Activated T-cell treated with anti-CD3 and anti-CD28 coated beads for 4 hours (primary cell): ENCODE results near the gene CLTB.
A peak's percentile ranks its signal among the peaks of the same experiment; 100 is the strongest.
"Not testable (repeated sequence)": the region's sequence is repeated elsewhere in the genome, so short reads cannot be mapped to it uniquely, and the experiment has no call there.

Source experiments
- DNase-seq: peaks from one replicate; pipeline ENCODE4 v3.0.0-alpha.2; 2020

CLTB gene, protein sequence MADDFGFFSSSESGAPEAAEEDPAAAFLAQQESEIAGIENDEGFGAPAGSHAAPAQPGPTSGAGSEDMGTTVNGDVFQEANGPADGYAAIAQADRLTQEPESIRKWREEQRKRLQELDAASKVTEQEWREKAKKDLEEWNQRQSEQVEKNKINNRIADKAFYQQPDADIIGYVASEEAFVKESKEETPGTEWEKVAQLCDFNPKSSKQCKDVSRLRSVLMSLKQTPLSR

DNA sequence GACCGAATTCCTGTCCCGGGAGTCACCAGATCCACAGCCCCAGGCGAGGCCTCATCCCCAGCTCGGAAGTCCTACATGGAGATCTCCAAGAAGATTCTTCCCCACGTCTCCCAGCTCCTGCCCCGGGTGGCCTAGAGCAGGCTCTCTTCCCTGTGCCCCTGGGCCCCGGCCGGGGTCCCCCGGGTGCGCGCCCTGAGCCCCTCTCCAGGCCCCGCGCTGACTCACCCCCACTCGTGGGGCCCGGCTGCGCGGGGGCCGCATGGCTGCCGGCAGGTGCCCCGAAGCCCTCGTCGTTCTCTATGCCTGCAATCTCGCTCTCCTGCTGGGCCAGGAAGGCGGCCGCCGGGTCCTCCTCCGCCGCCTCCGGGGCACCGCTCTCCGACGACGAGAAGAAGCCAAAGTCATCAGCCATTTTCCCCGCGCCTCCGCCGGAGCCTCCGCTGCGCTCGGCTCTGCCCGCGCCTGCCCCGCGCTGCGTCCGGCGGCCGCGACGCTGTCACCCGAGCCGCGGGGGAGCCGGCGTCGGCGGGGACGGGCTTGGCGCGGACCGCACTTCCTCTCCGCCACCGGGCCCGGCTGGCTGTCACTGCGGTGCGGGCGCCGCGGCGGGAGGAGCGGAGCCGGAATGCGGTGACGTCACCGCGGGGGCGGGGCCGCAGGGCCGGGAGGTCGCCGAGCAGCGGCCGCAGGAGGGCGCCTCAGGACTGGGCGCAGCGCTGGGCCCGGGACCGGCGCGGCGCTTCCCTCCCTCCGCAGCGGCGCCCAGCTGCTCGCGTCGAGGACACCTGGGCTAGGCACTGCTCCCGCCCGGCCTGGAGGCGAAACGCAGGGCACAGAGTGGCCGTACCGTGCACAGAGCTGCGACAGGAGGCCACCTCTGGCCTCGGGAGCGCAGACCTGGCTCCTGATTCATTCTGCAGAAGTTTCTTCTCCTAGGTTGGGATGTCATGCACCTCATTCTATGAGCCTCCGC lies at the start of gene CLTB:
CLTB (minus strand) TSS at position 588 of the 973 bp plus-strand sequence; CDS start at position 412, 176 bp downstream.
- peak; percentile 87 for DNase-seq

DNA sequence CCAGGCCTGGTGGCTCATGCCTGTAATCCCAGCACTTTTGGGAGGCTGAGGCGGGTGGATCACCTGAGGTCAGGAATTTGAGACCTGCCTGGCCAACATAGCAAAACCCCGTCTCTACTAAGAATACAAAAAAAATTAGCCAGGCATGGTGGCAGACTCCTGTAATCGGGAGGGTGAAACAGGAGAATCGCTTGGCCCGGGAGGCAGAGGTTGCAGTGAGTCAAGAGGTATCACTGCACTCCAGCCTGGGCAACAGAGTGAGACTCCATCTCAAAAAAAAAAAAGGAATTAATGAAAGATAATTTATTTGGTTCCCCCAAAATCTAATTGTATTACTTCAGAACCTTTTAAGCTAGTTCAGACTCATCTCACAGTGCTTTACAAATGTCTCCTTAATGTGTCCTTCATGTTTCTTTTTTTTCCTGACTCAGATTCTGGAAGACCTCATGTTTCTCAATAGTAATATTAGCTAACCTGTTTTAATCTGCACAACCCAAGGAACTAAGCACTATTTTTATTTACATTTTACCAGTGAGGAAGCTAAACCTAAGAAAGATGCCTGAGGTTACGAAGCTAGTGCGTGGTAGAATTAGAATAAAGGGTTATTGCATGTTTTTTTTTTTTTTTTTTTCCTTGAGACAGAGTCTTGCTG lies 46.9 kb upstream of the CLTB start:
- DNase-seq: no peak

DNA sequence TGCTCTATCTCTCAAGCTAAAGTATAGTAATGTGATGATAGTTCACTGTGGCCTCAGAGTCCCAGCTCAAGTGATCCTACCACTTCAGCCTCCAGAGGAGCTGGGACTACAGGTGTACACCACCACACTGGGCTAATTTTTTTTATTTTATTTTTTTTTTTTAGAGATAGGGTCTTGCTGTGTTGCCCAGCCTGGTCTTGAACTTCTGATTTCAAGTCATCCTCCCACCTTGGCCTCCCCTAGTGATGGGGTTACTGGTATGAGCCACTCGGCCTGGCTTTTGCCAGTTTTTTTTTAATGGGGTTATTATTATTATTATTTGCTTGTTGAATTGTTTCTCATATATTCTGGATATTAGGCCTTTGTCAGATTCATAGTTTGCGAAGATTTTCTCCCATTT lies 45.0 kb upstream of the CLTB start:
- DNase-seq: no peak

DNA sequence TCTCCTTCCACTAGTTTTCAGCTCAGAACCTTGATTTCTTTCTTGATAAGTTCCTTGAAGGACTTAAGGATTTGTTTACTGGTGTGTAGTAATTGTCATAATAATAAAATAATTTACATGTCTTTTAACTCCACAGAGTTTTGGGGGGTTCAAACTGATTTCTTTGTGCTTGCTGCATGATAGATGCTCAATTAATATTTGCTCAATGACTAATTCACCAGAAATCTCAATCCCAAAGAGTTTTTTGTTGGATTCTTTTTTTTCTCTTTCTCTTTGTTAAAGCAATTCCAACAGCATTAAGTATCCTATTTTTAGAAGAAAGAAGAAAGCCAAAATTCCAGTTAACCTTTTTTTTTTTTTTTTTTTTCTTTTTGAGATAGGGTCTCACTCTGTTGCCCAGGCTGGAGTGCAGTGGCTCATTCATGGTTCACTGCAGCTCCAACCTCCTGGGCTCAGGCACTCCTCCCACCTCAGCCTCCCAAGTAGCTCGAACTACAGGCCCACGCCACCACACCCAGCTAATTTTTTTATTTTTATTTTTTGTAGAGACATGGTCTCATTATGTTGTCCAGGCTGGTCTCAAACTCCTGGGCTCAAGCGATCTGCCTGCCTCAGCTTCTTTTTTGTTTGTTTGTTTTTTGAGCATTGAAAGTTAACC lies 42.7 kb upstream of the CLTB start:
- no peak for DNase-seq

DNA sequence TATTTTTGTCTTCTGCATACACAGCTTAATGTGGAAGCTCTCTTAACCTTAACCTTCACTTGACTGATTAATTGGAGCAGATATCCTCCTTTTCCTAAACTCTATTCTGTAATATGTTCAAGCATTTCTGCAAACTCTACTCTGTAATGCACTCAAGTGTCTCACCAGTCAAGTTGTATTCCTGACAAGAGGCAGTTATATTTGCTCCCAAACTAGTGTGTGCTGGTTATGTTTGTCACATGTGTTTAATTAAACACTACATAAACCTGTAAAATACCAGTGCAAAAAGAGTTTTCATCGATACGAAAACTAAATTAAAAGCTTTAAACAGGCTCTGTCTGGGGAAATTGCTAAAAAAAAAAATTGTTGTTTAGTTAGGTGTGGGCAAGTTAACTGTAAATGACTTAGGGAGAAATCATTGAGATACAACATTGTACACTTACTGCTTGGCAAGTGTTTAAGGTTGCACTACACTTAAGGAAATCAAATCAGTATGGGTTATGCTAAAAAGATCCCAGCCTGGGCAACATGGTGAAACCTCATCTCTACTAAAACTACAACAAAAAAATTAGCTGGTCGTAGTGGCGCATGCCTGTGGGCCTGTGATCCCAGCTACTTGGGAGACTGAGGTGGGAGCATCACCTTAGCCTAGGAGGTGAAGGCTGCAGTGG lies 38.5 kb upstream of the CLTB start:
- DNase-seq: no peak

DNA sequence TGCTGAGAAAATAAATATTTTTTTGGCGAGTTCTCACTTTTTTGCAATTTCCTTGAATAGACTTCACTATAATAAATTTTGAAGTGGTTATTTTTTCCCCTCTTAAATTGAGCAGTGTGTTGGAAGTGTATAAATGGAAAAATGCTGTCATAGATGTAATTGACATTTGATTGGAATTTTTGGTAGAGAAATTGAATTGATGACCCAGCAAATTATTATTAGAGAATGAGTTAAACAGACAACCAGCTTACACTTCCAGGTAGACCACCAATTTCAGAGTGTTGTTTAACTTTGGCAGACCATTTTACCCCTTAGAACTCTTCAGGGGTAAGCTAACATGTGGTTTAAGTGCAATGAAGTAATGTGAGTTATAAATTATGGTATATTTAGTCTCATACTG lies 33.7 kb upstream of the CLTB start:
- no peak for DNase-seq

DNA sequence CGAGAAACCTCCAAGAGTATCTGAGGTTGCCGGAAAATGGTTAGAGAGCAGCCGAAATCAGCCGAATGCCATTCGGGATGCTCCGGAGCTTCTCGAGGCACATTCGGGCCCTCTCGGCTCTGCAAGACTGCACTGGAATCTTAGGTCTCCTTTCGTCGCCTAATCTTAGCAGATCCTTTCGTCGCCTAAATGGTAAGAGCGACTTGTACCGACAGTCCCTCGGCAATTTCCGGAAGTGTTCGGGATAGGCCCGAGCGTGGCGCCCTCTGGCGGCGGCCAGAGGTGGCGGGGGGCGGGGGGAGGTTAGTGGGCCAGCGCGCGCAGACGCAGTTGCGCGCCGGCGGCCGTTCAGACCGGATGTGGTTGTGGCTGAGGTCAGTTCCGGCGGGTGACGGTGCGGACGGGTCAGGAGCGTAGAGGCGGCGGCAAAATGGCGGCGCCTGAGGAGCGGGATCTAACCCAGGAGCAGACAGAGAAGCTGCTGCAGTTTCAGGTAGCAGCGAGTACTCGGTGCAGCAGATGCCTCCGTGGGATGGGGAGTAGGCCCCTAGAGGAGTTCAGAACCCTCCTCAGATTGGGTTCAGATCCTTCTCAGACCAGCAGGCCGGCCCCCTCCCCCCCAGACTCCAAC lies 31.8 kb upstream of the CLTB start, which contains the start of gene FAF2:
FAF2 (plus strand) TSS at position 408 of the 631 bp plus-strand sequence; CDS start at position 431, 23 bp downstream.
- peak; percentile 98 for DNase-seq

DNA sequence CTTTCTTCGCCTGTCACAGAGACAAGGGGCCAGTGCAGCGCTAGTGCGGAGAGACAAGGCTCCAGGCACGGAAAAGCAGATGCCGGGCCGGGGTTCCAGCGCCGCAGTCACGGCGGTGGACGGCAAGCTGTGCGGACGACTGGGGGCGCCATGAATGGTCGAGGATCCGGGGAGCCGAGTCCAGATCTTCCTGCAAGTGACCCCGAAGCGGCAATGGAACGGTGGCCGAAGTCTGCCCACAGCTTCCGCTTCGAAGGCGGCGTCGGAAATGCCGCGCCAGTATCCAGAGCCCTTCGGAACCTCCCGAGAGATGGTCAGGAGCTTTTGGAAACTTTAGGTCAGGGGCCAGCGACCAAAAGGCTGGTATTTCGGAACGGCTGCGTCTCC lies 31.2 kb upstream of the CLTB start:
- no peak for DNase-seq

DNA sequence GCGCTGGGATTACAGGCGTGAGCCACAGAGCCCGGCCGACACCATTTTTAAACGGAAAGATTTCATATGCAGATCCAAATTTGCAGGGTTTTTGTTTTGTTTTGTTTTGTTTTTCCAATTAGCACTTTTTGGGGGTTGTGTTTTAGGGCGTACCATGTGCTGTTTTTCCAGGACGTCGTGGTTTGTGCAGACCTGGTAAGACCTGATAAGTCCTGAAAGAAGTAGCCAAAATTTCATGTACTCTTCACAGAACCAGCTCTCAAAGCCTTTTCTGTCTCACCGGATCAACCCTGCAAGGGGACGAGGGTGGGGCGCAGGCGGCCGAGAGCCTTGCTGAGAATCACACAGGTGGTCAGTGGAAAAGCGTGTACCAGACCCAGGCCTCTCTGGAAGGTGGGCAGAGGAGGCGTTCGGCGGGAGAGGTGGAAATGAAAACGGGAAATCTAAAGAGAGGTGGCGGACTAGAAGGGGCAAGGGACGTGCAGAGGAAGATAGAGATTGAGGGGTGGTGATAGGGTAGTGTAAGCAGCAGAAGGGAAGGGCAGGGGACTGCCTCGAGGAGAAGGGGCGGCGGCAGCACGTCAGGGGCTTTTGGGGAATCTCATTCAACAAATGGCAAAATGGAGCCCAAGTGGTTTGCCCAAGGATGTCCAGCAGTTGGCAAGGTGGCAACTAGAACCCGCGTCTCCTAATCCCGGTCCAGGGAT lies 30.7 kb upstream of the CLTB start:
- no peak for DNase-seq

DNA sequence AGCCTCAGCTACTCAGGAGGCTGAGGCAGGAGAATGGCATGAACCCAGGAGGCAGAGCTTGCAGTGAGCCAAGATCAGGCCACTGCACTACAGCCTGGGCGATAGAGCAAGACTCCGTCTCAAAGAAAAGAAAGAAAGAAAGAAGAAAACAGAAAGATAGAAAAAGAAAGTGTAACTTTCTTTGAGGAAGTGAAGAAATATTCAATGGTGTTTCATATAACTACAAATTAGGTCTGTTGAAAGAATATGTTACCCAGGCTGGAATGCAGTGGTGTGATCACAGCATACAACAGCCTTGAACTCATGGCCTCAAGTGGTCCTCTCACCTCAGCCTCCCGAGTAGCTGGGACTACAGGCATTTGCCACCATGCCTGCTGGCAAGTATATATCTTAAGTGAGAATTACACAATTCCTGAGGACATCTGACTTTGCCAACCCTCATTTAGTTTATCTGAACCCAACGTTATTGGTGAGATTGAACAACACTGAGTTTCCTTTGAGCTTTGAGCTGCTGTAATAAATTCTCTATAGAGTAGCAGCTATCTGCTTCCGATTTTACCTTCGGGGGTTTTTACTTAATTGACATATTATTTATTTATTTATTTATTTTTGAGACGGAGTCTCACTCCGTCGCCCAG lies 29.8 kb upstream of the CLTB start:
- DNase-seq: no peak

DNA sequence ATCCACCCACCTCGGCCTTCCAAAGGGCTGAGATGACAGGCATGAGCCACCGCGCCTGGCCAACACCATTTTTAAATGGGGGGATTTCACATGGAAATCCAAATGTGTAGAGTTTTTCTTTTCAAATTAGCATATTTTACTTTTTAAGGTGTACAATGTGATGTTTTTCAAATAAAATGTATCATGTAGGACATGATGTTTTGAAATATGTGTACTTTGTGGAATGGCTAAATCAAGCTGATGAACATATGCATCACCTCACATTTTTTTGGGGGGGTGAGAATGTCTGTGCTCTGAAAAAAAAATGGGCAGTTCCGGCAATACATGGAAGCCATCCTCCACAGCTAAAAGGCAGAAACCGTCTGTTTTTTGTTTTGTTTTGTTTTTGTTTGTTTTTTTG lies 28.4 kb upstream of the CLTB start:
- DNase-seq: no peak

DNA sequence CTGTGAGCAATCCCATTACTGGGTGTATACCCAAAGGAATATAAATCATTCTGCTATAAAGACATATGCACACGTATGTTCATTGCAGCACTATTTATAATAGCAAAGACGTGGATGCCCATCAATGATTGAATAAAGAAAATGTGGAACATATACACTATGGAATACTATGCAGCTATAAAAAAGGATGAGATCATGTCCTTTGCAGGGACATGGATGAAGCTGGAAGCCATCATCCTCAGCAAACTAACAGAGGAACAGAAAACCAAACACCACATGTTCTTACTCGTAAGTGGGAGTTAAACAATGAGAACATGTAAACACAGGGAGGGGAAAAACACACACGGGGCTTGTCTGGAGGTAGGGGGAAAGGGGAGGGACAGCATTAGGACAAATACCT lies 26.6 kb upstream of the CLTB start:
- not testable (repeated sequence) for DNase-seq

DNA sequence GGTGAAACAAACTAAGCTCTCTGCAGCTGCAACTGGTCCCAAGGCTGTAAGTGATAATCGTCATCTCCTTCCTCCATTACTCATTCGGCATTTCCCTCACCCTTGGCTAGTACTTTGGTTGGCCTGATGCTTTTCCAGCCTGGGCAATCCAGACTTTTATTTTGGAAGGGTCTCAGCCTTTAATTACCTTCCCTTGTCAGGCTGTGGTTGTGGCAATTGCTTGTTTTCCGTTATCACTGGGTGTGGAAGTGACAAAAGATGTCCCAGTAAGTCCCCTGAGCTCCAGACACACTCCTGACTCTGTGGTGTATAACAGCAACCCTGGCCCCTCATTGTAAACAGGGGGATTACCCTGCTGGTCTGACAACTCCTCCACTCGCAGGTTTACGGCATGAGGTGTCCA lies 25.6 kb upstream of the CLTB start:
- no peak for DNase-seq

DNA sequence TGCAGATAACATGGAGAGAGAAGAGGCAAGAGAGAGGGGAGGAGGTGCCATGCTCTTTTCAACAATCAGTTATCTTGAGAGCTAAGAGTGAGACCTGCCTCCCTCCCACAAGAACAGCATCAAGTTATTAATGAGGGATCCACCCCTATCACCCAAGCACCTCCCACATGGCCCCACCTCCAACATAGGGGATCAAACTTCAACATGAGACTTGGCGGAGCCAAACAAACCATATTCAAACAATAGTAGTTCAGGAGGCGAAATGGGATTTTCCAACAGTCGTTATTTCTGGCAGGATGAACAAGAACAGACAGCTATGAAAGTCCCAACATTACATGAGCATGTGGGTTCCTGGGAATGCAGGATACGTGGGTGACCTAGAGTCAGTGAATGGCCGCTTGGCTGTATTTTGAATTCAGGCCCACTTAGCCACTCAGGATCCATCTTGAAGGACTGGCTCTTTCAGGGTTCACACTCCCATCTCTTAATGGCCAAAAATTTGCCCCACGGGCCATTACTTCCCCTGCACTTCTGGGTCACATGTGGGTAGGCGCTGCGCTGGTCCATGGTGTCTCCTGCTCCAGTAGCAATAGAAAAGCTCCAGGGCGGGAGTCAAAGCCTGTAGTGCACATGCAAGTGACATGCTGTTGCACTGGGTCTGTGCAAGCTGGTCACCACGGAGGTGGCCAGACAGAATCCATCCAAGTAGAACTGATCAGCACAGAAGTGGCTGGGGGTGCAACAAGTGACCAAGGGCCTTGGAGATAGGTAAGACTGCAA lies 24.8 kb upstream of the CLTB start:
- no peak for DNase-seq

DNA sequence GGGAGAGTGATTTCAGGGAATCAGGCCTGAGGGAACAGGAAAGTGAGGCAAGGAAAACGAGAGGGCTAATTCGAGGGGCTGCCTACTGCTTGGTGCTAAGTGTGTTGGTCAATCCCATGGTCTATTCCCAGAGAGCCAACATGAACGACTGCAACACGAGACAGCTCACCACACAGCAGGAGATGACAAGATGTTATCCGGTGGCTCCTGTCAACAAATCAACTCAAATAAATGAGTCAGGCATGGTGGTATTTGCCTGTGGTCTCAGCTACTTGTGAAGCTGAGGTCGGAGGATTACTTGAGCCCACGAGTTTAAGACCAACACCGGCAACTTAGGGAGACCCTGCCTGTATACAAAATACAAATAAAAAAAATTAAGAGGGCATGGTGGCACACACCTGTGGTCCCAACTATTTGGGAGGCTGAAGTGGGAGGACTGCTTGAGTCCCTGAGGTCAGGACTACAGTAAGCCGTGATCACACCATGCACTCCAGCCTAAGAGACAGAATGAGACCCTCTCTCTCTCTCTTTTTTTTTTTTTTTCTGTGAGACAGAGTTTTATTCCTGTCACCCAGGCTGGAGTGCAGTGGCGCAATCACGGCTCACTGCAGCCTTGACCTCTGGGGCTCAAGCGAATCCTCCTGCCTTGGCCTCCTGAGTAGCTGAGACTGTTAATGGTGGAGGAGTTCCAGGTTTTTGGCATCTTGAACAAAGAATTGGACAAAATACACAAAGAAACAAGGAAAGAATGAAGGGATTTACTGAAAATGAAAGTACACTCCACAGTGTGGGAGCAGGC lies 22.8 kb upstream of the CLTB start:
- DNase-seq: no peak

DNA sequence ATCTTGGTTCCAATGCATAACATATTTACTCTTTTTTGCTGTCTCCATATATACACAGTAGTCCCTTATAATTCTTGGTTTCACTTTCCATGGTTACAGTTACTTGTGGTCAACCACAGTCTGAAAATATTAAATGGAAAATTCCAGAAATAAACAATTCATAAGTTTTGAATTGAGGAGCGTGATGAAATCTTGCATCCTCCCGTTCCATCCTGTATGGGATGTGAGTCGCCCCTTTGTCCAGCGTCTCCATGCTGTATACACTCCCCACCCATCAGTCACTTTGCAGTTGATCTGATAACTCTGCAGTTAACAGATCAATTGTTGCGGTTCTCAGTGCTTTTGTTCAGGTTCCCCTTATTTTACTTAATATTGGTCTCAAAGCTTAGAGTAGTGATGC lies 20.3 kb upstream of the CLTB start:
- DNase-seq: no peak

DNA sequence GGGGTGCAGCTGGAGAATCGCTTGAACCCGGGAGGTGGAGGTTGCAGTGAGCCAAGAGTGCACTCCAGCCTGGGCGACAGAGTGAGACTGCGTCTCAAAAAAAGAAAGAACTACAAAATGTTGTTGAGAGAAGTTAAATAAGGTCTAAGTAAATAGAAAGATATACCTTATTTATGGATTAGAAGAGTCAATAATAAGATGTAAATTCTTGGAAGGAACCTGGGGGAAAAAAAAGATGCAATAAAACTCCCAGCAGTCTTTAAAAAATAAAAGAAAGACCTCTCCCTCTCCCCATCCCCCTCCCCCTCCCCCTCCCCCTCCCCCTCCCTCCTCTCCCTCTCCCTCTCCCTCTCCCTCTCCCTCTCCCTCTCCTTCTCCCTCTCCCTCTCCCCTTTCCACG lies 16.4 kb upstream of the CLTB start:
- DNase-seq: no peak

DNA sequence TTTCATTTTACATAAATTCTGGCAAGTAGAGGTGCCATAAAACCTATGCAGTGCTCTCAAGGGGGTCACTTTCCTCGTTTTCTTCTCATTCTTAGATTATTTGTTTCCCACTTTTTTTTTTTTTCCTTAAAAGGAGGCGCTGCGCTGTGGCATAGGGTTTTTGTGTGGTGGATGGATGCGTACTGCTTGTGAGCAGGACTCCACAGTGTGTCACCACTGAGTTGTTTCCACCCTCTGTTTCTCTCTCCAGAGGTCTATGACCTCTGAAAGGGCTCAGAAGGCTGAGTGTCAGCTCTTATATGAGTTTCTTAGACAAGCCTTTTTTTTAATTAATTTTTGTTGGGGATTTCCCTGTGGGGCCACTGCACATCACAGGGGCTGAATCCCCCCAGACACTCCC lies 13.6 kb upstream of the CLTB start:
- DNase-seq: no peak

DNA sequence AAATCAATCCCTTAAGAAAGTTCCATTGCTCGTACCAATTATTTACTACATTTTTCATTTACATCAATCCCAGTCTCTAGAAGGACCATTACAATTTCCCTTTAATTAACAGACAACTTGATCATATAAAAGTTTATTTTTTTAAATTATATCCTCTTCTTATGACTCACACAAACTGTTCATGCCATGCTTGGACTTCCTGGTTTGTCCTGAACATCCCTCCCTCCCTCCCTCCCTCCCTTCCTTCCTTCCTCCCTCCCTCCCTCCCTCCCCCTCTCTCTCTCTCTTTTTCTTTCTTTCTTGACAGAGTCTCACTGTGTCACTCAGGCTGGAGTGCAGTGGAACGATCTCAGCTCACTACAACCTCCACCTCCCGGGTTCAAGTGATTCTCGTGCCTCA lies 11.6 kb upstream of the CLTB start:
- no peak for DNase-seq
